Urinary bladder (tissue), 4 donors: ENCODE measurements around the gene MYO1D. TPM values are rescaled to one million over a fixed set of nuclear protein-coding genes. Genes with fewer than 3 reads are reported as not detected.
"Not testable (repeated sequence)": the region's sequence is repeated elsewhere in the genome, so short reads cannot be mapped to it uniquely, and the experiment has no call there.

Source experiments
- DNase-seq: peaks from one replicate; pipeline ENCODE4 v3.0.0-alpha.2; 2015; ENCODE audit errors: extremely low spot score
- H3K27ac ChIP-seq: one replicate; pipeline ENCODE4 v1.5.1; 2013; ENCODE audit warnings: low read depth, mild to moderate bottlenecking, moderate library complexity
- H3K36me3 ChIP-seq: one replicate; pipeline ENCODE4 v1.6.1; 2013; ENCODE audit warnings: mild to moderate bottlenecking, moderate library complexity; ENCODE audit not compliant: insufficient read depth
- H3K4me1 ChIP-seq: one replicate; pipeline ENCODE4 v1.6.1; 2013; ENCODE audit warnings: mild to moderate bottlenecking, moderate library complexity; ENCODE audit not compliant: insufficient read depth
- H3K4me3 ChIP-seq: one replicate; pipeline ENCODE4 v1.5.1; 2013; ENCODE audit warnings: low read depth, low read length
- WGBS: extraction: QIAGEN DNeasy Blood & Tissue Kit; methylation state at CpG from one replicate; pipeline ENCODE4 v1.1.7; 2013; 5-methylcytosine and 5-hydroxymethylcytosine counted together
- polyA plus RNA-seq: library from polyadenylated mRNA; stranded (reverse); fragments of 200-250 nt; gene quantifications from one replicate; pipeline ENCODE4 v1.2.3, GENCODE V29; 2013
- total RNA-seq: library from RNA; depleted of rRNA; stranded (reverse); fragments of >200 nt; gene quantifications from one replicate; pipeline ENCODE4 v1.2.3, GENCODE V29; 2014
- donor health status: healthy with polysubstance abuse.
- donor health status: healthy.

The MYO1D gene
- total and polyA plus RNA-seq, 2 donors, result 18.7 to 31.7 TPM

GRCh38 chr17:32546031-32546444 lies 330.9 kb downstream of the MYO1D start:
- H3K27ac ChIP-seq, result no peak overlapping the region
- no peaks in the 10 kb centered on the region for H3K36me3 ChIP-seq
- no peak overlapping the region for H3K4me3 ChIP-seq
- no peaks in the 10 kb centered on the region for H3K4me1 ChIP-seq
- DNase-seq, result no peak
- 25% methylated on average over 8 of the region's 8 CpGs for WGBS

- no peak for DNase-seq
- Histone ChIP-seq H3K36me3 (no peaks in the 10 kb centered on the region), H3K27ac (no peak overlapping the region), H3K4me1 (no peaks in the 10 kb centered on the region), H3K4me3 (no peak overlapping the region)
- WGBS, result 85% methylated on average over 7 of the region's 7 CpGs
Observed at GRCh38 chr17:32542186-32542585, 334.7 kb downstream of the MYO1D start.

GRCh38 chr17:32541640-32542039 lies 335.3 kb downstream of the MYO1D start:
- no peaks in the 10 kb centered on the region for H3K36me3 ChIP-seq
- no peaks in the 10 kb centered on the region for H3K4me1 ChIP-seq
- H3K4me3 ChIP-seq, result no peak overlapping the region
- no peak overlapping the region for H3K27ac ChIP-seq
- WGBS, result 67% methylated on average over 5 of the region's 5 CpGs
- no peak for DNase-seq

- Histone ChIP-seq H3K4me3 (no peak overlapping the region), H3K4me1 (no peaks in the 10 kb centered on the region), H3K27ac (no peak overlapping the region), H3K36me3 (no peaks in the 10 kb centered on the region)
- WGBS, result 37% methylated on average over 8 of the region's 8 CpGs
- no peak for DNase-seq
Observed at GRCh38 chr17:32536736-32537643, 339.9 kb downstream of the MYO1D start.

GRCh38 chr17:32533296-32533695 lies 343.6 kb downstream of the MYO1D start:
- H3K36me3 ChIP-seq, result no peaks in the 10 kb centered on the region
- no peaks in the 10 kb centered on the region for H3K4me1 ChIP-seq
- no peak for DNase-seq
- 68% methylated on average over 3 of the region's 3 CpGs for WGBS
- H3K27ac ChIP-seq, result no peak overlapping the region
- no peak overlapping the region for H3K4me3 ChIP-seq

GRCh38 chr17:32529604-32530003 lies 347.3 kb downstream of the MYO1D start:
- DNase-seq, result no peak
- Histone ChIP-seq H3K4me3 (no peak overlapping the region), H3K27ac (no peak overlapping the region), H3K4me1 (no peaks in the 10 kb centered on the region), H3K36me3 (no peaks in the 10 kb centered on the region)
- 43% methylated on average over 10 of the region's 10 CpGs for WGBS

- Histone ChIP-seq H3K27ac (no peak overlapping the region), H3K36me3 (no peaks in the 10 kb centered on the region), H3K4me1 (no peaks in the 10 kb centered on the region), H3K4me3 (no peak overlapping the region)
- DNase-seq, result no peak
- 82% methylated on average over 7 of the region's 7 CpGs for WGBS
Observed at GRCh38 chr17:32528825-32529224, 348.1 kb downstream of the MYO1D start.

GRCh38 chr17:32527146-32527545 lies 349.8 kb downstream of the MYO1D start:
- Histone ChIP-seq H3K4me3 (no peak overlapping the region), H3K4me1 (no peaks in the 10 kb centered on the region), H3K36me3 (no peaks in the 10 kb centered on the region), H3K27ac (no peak overlapping the region)
- 89% methylated on average over 4 of the region's 4 CpGs for WGBS
- no peak for DNase-seq

- DNase-seq, result no peak
- no peak overlapping the region for H3K4me3 ChIP-seq
- no peak overlapping the region for H3K27ac ChIP-seq
- no peaks in the 10 kb centered on the region for H3K36me3 ChIP-seq
- WGBS, result 24% methylated on average over 4 of the region's 4 CpGs
- no peaks in the 10 kb centered on the region for H3K4me1 ChIP-seq
Observed at GRCh38 chr17:32525122-32525521, 351.8 kb downstream of the MYO1D start.

- H3K36me3 ChIP-seq, H3K4me3 ChIP-seq, H3K4me1 ChIP-seq, DNase-seq, H3K27ac ChIP-seq: not testable (repeated sequence)
- 93% methylated on average over 6 of the region's 6 CpGs for WGBS
Observed at GRCh38 chr17:32524553-32524880, 352.4 kb downstream of the MYO1D start.

GRCh38 chr17:32523827-32524552 lies 352.9 kb downstream of the MYO1D start:
- H3K27ac ChIP-seq, result no peak overlapping the region
- H3K4me3 ChIP-seq, result no peak overlapping the region
- no peak for DNase-seq
- no peaks in the 10 kb centered on the region for H3K4me1 ChIP-seq
- WGBS, result 87% methylated on average over 12 of the region's 12 CpGs
- no peaks in the 10 kb centered on the region for H3K36me3 ChIP-seq

- DNase-seq, result no peak
- no peaks in the 10 kb centered on the region for H3K36me3 ChIP-seq
- H3K4me1 ChIP-seq, result peaks cover 1% of the 10 kb centered on the region
- 87% methylated on average over 11 of the region's 11 CpGs for WGBS
- H3K4me3 ChIP-seq, result no peak overlapping the region
- no peak overlapping the region for H3K27ac ChIP-seq
Observed at GRCh38 chr17:32523017-32523680, 353.8 kb downstream of the MYO1D start.

- DNase-seq, result no peak
- H3K27ac ChIP-seq, result no peak overlapping the region
- peaks cover 1% of the 10 kb centered on the region for H3K4me1 ChIP-seq
- H3K4me3 ChIP-seq, result no peak overlapping the region
- no peaks in the 10 kb centered on the region for H3K36me3 ChIP-seq
- 98% methylated on average over 9 of the region's 9 CpGs for WGBS
Observed at GRCh38 chr17:32520737-32521404, 356.1 kb downstream of the MYO1D start.
